IMR-90 (cell line): ENCODE data around the gene TMEM14B. TPM values are rescaled to one million over a fixed set of nuclear protein-coding genes. Genes with fewer than 3 reads are reported as not detected.

Source experiments
- ATAC-seq: fragments of 200-7000 bp; cut with Tn5 transposase; 2 replicates; pipeline ENCODE4 v1.9.1; 2020; ENCODE audit warnings: low read depth, mild to moderate bottlenecking, moderate library complexity
- BruUV-seq: library from RNA; stranded (reverse); fragments of 400-500 nt; replicated peaks from 2 replicates; lab custom pipeline; 2021; lab: Mats Ljungman, UMichigan
- CTCF ChIA-PET: fragments of 300-600 bp; formaldehyde crosslinking; extraction: SDS; loops from one replicate; lab custom pipeline; 2021; ENCODE audit warnings: antibody characterized with exemption; lab: Yijun Ruan, JAX
- POLR2A ChIA-PET: fragments of 300-600 bp; sonication (Branson Sonifier 250); formaldehyde crosslinking; loops from one replicate; lab custom pipeline; 2022; ENCODE audit warnings: antibody characterized with exemption; ENCODE audit not compliant: unreplicated experiment; lab: Charles Lee
- DNase-seq: peaks from one replicate; pipeline ENCODE4 v3.0.0; 2013
- H2AFZ ChIP-seq: replicated peaks from 2 replicates; pipeline ENCODE3; 2013; ENCODE audit warnings: low read length, mild to moderate bottlenecking; ENCODE audit not compliant: poor library complexity
- H2AK5ac ChIP-seq: 2 replicates; pipeline ENCODE4 v1.6.1; 2013; ENCODE audit warnings: low read depth, low read length, inconsistent platforms
- H2AK9ac ChIP-seq: replicated peaks from 2 replicates; pipeline ENCODE3; 2013; ENCODE audit warnings: mild to moderate bottlenecking, low read depth, low read length, moderate library complexity; ENCODE audit not compliant: poor library complexity
- H2BK120ac ChIP-seq: 2 replicates; pipeline ENCODE4 v1.6.1; 2013; ENCODE audit warnings: low read depth, low read length, inconsistent platforms
- H2BK15ac ChIP-seq: 3 replicates; pipeline ENCODE4 v1.6.1; 2013; ENCODE audit warnings: low read depth, low read length, inconsistent platforms
- H2BK20ac ChIP-seq: 2 replicates; pipeline ENCODE4 v1.6.1; 2013; ENCODE audit warnings: low read depth, mild to moderate bottlenecking, inconsistent platforms, low read length, moderate library complexity
- H2BK5ac ChIP-seq: 2 replicates; pipeline ENCODE4 v1.6.1; 2013; ENCODE audit warnings: mild to moderate bottlenecking, low read depth, low read length, inconsistent platforms; ENCODE audit not compliant: poor library complexity, severe bottlenecking
- H3K14ac ChIP-seq: replicated peaks from 2 replicates; pipeline ENCODE4 v1.6.1; 2013; ENCODE audit warnings: low read depth, low read length, inconsistent platforms
- H3K18ac ChIP-seq: 2 replicates; pipeline ENCODE4 v1.6.1; 2013; ENCODE audit warnings: low read depth, low read length, control low read depth
- H3K23ac ChIP-seq: 2 replicates; pipeline ENCODE4 v1.6.1; 2013; ENCODE audit warnings: low read depth, low read length, inconsistent platforms
- H3K27ac ChIP-seq: 2 replicates; pipeline ENCODE4 v1.5.1; 2013; ENCODE audit warnings: mild to moderate bottlenecking, control low read depth, low read length; ENCODE audit not compliant: insufficient read depth
- H3K27me3 ChIP-seq: 2 replicates; pipeline ENCODE4 v1.6.1; 2013; ENCODE audit warnings: low read length; ENCODE audit not compliant: control insufficient read depth, insufficient read depth
- H3K36me3 ChIP-seq: 2 replicates; pipeline ENCODE4 v1.6.1; 2013; ENCODE audit warnings: low read length, mixed read lengths; ENCODE audit not compliant: control insufficient read depth, insufficient read depth
- H3K4ac ChIP-seq: 2 replicates; pipeline ENCODE4 v1.6.1; 2013; ENCODE audit warnings: low read depth, low read length, inconsistent platforms
- H3K4me1 ChIP-seq: 2 replicates; pipeline ENCODE4 v1.6.1; 2013; ENCODE audit warnings: low read length, mixed read lengths; ENCODE audit not compliant: control insufficient read depth, insufficient read depth
- H3K4me2 ChIP-seq: 2 replicates; pipeline ENCODE4 v1.6.1; 2013; ENCODE audit warnings: low read depth, mild to moderate bottlenecking, control low read depth, low read length, moderate library complexity
- H3K4me3 ChIP-seq: 2 replicates; pipeline ENCODE4 v1.5.1; 2013; ENCODE audit warnings: low read depth, mild to moderate bottlenecking, control low read depth, low read length, moderate library complexity; ENCODE audit not compliant: insufficient read depth
- H3K56ac ChIP-seq: 2 replicates; pipeline ENCODE4 v1.6.1; 2013; ENCODE audit warnings: low read length, inconsistent platforms; ENCODE audit not compliant: insufficient read depth; ENCODE audit errors: extremely low read depth
- H3K79me1 ChIP-seq, 2 experiments: 2 replicates each; pipeline ENCODE4 v1.6.1; 2013; ENCODE audit warnings: low read length in 2 of 2, inconsistent platforms in 1 of 2, low read depth in 1 of 2
- H3K9ac ChIP-seq: 2 replicates; pipeline ENCODE4 v1.6.1; 2013; ENCODE audit warnings: low read depth, low read length, control low read depth
- H3K9me1 ChIP-seq: 2 replicates; pipeline ENCODE4 v1.6.1; 2013; ENCODE audit warnings: low read length, inconsistent platforms; ENCODE audit not compliant: insufficient read depth
- H3K9me3 ChIP-seq: 2 replicates; pipeline ENCODE4 v1.6.1; 2013; ENCODE audit warnings: low read length; ENCODE audit not compliant: control insufficient read depth, insufficient read depth
- H4K20me1 ChIP-seq: 2 replicates; pipeline ENCODE4 v1.6.1; 2013; ENCODE audit warnings: low read length, inconsistent platforms; ENCODE audit not compliant: insufficient read depth
- H4K5ac ChIP-seq: 2 replicates; pipeline ENCODE4 v1.6.1; 2013; ENCODE audit warnings: mild to moderate bottlenecking, low read depth, low read length, control low read depth
- H4K8ac ChIP-seq, 2 experiments: 2 replicates each; pipeline ENCODE4 v1.6.1; 2013; ENCODE audit warnings: low read depth in 2 of 2, low read length in 2 of 2, control low read depth in 1 of 2, inconsistent platforms in 1 of 2
- H4K91ac ChIP-seq: 2 replicates; pipeline ENCODE4 v1.6.1; 2013; ENCODE audit warnings: low read depth, low read length, inconsistent platforms; ENCODE audit not compliant: insufficient read depth
- BHLHE40 ChIP-seq: fragments of 150-350 bp; IDR thresholded peaks from 2 replicates; pipeline ENCODE4 v1.6.1; 2016; ENCODE audit warnings: mild to moderate bottlenecking, low read depth, low read length
- CEBPB ChIP-seq: IDR thresholded peaks from 2 replicates; pipeline ENCODE4 v1.6.1; 2012; ENCODE audit warnings: low read depth, low read length, improper control_type of control experiment
- CTCF ChIP-seq: conservative IDR thresholded peaks from 2 replicates; pipeline ENCODE4 v1.5.1; 2012; ENCODE audit warnings: mild to moderate bottlenecking, low read depth, low read length, improper control_type of control experiment
- MXI1 ChIP-seq: IDR thresholded peaks from 2 replicates; pipeline ENCODE4 v1.6.1; 2012; ENCODE audit warnings: low read depth, mild to moderate bottlenecking, low read length, moderate library complexity, borderline replicate concordance
- POLR2A ChIP-seq: IDR thresholded peaks from 2 replicates; pipeline ENCODE4 v1.6.1; 2012; ENCODE audit warnings: mild to moderate bottlenecking, low read depth, low read length
- RCOR1 ChIP-seq: IDR thresholded peaks from 2 replicates; pipeline ENCODE4 v1.6.1; 2012; ENCODE audit warnings: mild to moderate bottlenecking, low read length, improper control_type of control experiment; ENCODE audit not compliant: insufficient replicate concordance
- SMC3 ChIP-seq: fragments of 150-350 bp; IDR thresholded peaks from 2 replicates; pipeline ENCODE4 v1.6.1; 2016; ENCODE audit warnings: low read depth, mild to moderate bottlenecking, antibody characterized with exemption, low read length, moderate library complexity
- WGBS, 2 experiments: methylation state at CpG; one replicate each; pipeline versions ENCODE4 v1.1.5 to v1.1.7; 2013; ENCODE audit warnings: missing lambda C conversion rate in 2 of 2; ENCODE audit not compliant: insufficient read length in 1 of 2; ENCODE audit errors: extremely low coverage in 2 of 2; 5-methylcytosine and 5-hydroxymethylcytosine counted together
- dilution Hi-C: fragments of 300-500 bp; cut with HindIII; formaldehyde crosslinking; loops from one replicate; pipeline ENCODE4 v1.14.3; 2018; ENCODE audit warnings: low sequenced_read_pairs; ENCODE audit not compliant: unreplicated experiment
- in situ Hi-C: fragments of 300-500 bp; cut with MboI; formaldehyde crosslinking; loops from 3 replicates; pipeline ENCODE4 v1.14.3; 2019; ENCODE audit warnings: low sequenced_read_pairs, inconsistent platforms, mixed read lengths
- intact Hi-C: fragments of 100-400 bp; cut with micrococcal nuclease; formaldehyde crosslinking; loops from 2 replicates; pipeline ENCODE4 v1.10.0; 2022
- polyA plus RNA-seq, 3 experiments: library from polyadenylated mRNA; depleted of rRNA; stranded (reverse); fragments of >200 nt; gene quantifications; 2 replicates each; pipeline ENCODE4 v1.2.3, GENCODE V29; 2012; ENCODE audit warnings: low replicate concordance in 1 of 3
- total RNA-seq: library from RNA; depleted of rRNA; stranded (reverse); fragments of >200 nt; gene quantifications from 2 replicates; pipeline ENCODE4 v1.2.3, GENCODE V29; 2012
- TF ChIP-seq, protein P1 (sequence below): fragments of 150-350 bp; IDR thresholded peaks from 2 replicates; pipeline ENCODE4 v1.6.1; 2016; ENCODE audit warnings: low read depth, mild to moderate bottlenecking, low read length, moderate library complexity, borderline replicate concordance
- TF ChIP-seq, protein P2 (sequence below): fragments of 150-350 bp; IDR thresholded peaks from 2 replicates; pipeline ENCODE4 v1.6.1; 2017; ENCODE audit warnings: mild to moderate bottlenecking, antibody characterized with exemption, low read length, low read depth

Gene TMEM14B
- total and polyA plus RNA-seq, 2 of the 4 experiments (the other 2 are of a cell fraction), result 66.5 to 81.4 TPM

DNA sequence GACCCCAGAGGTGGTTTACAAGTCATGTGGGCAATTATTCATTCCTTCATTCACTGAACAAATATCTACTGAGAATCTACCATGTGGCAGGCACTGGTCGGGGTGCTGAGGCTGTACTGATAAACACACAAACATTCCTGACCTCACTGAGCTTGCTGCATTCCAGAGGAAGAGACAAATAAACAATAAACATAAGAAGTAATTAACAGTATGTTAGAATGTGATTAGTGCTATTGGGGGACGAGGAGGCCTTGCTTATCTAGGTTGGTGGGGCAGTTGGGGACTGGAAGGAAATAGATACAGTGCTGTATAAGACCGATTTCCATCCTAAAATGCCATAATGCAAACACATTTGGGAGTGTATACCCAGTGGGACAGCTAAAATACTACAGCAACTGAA, 46.6 kb downstream of the TMEM14B start:
- Histone ChIP-seq H4K5ac (no peak overlapping the region), H3K4me1 (no peaks in the 10 kb centered on the region; the same call in 1 of the 2 replicates), H3K9me1 (peaks cover 2% of the 10 kb centered on the region; the same call in 1 of the 2 replicates), H3K14ac (no peak overlapping the region), H3K23ac (no peak overlapping the region), H3K27me3 (no peaks in the 10 kb centered on the region), H2BK120ac (no peak overlapping the region), H3K18ac (no peak overlapping the region), H3K56ac (no peak overlapping the region), H4K20me1 (no peaks in the 10 kb centered on the region), H3K9ac (no peak overlapping the region), H2AK9ac (no peak overlapping the region), H3K4ac (no peak overlapping the region), H3K79me1 (no peaks in the 10 kb centered on the region), H3K36me3 (no peaks in the 10 kb centered on the region), H4K8ac (no peak overlapping the region), H4K91ac (no peak overlapping the region), H2AFZ (no peak overlapping the region), H3K27ac (no peak overlapping the region), H3K4me3 (no peak overlapping the region), H2BK5ac (no peak overlapping the region), H2AK5ac (no peak overlapping the region), H2BK15ac (no peak overlapping the region), H2BK20ac (no peak overlapping the region), H3K9me3 (no peaks in the 10 kb centered on the region), H3K4me2 (no peak overlapping the region)
- WGBS, 2 experiments, result no CpG with 5 or more reads among the region's 3 CpGs
- DNase-seq (no peak), ATAC-seq (peak; percentile 27; the same call in 1 of the 2 replicates)
- in situ Hi-C loops, result no loop called here
- ChIA-PET POLR2A (no interaction called here), CTCF (interaction anchor here (1.0 kb wide), 1 partner anchor 315 kb away, joined by 4 read pairs; no protein-coding TSS in a partner anchor)
- dilution Hi-C loops, result no loop called here
- BruUV-seq, result no TSS peak
- intact Hi-C loops, result no loop called here
- TF ChIP-seq RCOR1 (no peak), SMC3 (no peak), BHLHE40 (no peak), POLR2A (no peak), CTCF (no peak), CEBPB (no peak), MXI1 (no peak)
- TF ChIP-seq, protein P1, sequence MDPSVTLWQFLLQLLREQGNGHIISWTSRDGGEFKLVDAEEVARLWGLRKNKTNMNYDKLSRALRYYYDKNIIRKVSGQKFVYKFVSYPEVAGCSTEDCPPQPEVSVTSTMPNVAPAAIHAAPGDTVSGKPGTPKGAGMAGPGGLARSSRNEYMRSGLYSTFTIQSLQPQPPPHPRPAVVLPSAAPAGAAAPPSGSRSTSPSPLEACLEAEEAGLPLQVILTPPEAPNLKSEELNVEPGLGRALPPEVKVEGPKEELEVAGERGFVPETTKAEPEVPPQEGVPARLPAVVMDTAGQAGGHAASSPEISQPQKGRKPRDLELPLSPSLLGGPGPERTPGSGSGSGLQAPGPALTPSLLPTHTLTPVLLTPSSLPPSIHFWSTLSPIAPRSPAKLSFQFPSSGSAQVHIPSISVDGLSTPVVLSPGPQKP, result no peak
- TF ChIP-seq, protein P2, sequence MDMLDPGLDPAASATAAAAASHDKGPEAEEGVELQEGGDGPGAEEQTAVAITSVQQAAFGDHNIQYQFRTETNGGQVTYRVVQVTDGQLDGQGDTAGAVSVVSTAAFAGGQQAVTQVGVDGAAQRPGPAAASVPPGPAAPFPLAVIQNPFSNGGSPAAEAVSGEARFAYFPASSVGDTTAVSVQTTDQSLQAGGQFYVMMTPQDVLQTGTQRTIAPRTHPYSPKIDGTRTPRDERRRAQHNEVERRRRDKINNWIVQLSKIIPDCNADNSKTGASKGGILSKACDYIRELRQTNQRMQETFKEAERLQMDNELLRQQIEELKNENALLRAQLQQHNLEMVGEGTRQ, result no peak
